Activated T-helper 1 cell treated with Interleukin-2 at 50 U/mL for 16 hours (primary cell): Measurements from ENCODE around the gene RBFOX2.

Experiments
- DNase-seq: peaks from one replicate; pipeline ENCODE4 v3.0.0-alpha.2; 2020; ENCODE audit warnings: low read depth

The RBFOX2 gene

GRCh38 chr22:35695202-35695601 lies 333.4 kb downstream of the RBFOX2 start:
- DNase-seq, result no peak

GRCh38 chr22:35690001-35690400 lies 338.6 kb downstream of the RBFOX2 start:
- no peak for DNase-seq

- DNase-seq, result no peak
Measured at GRCh38 chr22:35688913-35689675, 339.5 kb downstream of the RBFOX2 start.
